ENCODE measurements around the gene SCIMP.
"Not testable (repeated sequence)": the region's sequence is repeated elsewhere in the genome, so short reads cannot be mapped to it uniquely, and the experiment has no call there.

The SCIMP gene

DNA sequence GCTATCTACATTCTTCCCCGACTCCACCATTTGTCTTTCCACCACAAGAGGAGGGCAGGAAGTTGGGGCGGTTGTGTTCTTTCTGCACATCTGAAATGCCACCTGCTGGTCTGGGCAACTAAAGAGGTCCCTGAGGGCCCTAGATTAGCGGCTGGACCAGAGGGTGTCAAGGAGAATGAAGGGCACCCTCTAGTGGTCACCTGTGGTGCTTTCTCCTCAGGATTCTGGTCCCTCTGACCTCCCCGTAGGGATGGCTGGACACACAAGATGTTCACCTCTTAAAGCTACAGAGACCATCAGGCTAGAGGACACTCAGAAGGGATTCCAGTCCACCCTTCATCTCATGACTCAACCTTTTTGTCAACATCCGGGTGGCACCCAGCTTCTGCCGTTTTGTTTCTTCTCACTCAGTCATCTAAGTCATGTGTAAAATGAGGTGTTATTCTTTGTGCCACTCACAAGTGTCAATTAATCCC, 2.9 kb upstream of the SCIMP start:
- peak; percentile 42 for DNase-seq

DNA sequence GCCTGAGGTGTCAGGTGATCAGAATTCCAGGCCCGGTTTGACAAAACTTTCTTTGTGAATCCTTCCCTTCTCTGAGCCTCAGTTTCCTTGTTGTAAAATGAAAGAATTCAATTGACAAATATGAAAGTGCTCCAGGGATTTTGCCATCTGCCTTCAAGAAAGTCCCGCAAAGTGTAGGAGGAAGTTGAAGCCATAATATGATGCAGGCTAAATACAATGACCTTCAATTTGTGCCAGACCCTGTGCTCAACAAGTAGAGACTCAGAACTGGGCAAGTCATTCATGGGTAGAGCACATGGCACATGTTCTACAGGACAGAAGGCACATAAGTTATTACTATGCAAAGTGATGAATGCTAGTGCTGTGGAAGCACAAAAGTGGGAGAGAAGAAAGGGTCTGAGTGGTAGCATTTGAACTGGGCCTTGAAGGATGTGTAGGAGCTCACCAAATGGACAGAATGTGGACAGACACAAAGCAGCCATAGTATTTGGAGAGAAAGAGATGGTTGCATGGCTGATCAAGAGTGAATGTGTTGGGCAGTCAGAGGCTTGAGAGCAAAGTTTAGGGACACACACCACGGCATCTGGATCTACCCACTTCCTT, 2.4 kb upstream of the SCIMP start:
- DNase-seq: no peak

DNA sequence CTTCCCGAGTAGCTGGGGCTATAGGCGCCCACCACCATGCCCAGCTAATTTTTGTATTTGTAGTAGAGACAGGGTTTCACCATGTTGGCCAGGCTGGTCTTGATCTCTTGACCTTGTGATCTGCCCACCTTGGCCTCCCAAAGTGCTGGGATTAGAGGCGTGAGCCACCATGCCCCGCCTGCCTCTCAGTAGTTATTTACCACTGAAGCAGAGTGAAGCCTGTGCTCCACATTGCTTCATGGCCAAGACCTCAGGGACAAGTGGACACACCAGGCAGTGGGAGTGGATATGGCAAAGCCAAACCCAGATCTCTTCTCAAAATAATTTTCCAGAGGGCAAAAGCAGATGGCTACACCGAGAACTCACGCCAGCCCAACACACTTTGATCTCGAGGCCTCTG, 1.2 kb downstream of the SCIMP start:
- DNase-seq: not testable (repeated sequence)

DNA sequence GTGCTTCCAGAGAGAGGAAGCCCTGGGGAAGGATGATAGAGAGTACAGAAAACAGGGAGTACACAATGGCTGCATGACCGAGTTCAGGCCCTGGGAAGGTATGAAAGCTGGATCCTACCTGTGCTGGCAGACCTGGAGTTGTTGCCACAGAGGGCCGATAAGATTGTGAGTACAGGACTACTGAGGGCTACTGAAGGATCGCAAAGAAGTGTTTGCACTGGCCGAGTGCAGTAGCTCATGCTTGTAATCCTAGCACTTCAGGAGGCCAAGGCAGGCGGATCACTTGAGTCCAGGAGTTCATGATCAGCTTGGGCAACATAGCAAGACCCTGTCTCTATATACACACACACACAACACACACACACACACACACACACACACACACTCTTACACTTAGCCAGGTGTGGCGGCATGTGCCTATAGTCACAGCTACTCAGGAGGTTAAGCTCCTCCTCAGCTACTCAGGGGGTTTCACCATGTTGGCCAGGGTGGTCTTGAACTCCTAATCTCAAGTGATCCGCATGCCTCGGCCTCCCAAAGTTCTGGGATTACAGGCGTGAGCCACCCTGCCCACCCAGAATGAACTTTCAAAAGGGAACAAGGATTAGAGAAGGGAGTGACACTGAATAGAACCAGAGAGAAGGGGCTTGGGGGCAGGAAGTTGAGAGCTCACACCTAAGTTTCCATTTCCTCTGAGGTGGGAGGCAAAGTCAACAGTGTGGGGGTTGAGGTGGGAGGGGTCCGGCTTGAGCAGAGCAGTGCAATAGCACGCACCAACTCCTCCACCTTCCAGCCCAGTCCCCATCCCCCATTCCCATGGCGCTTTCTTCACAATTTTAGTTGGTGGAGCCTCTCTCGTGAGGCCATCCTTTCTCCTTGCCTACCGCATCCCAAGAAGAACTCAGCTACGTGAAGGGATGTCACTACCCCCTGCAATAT, 7.5 kb downstream of the SCIMP start:
- DNase-seq: no peak

DNA sequence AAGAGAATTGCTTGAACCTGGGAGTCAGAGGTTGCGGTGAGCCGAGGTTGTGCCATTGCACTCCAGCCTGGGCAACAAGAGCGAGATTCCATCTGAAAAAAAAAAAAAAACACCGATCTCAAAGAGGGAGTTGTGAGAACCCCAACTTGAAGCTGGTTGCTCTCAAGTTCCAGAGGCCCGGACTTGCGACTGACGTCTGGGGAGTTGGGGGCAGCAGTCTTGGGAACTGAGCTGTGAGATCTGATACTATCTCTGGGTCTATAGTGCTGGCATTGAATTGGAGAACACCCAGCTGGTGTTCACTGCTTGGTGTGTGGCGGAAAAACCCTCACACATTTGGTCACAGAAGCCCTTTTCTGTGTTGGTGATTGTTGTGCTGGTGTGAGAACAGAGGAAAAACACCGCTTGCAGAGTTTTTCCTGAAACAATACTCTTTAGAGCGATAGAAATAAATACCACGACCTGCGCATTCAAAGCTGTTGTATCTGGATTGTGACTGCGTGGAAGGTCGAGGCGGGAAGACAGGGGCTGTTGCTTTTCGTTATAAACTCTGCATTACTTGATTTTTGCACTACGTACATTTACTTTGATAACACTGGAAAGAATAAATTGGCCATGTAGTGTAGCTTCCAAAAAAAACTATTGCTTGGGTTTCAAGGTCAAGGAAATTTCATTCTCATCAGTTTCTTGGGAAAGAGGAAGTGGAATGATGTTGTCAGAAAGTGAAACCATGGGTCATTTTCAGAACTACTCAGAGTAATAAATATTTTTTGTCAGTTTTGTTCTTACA, 8.8 kb downstream of the SCIMP start:
- DNase-seq: no peak

DNA sequence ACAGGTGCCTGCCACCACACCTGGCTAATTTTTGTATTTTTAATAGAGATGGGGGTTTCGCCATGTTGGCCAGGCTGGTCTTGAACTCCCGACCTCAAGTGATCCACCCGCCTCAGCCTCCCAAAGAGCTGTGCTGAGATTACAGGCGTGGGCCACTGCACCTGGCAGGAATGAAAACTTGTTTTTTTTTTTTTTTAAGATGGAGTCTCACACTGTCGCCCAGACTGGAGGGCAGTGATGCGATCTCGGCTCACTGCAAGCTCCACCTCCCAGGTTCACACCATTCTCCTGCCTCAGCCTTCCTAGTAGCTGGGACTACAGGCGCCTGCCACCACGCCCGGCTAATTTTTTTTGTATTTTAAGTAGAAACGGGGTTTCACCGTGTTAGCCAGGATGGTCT, 12.7 kb downstream of the SCIMP start:
- DNase-seq: not testable (repeated sequence)

DNA sequence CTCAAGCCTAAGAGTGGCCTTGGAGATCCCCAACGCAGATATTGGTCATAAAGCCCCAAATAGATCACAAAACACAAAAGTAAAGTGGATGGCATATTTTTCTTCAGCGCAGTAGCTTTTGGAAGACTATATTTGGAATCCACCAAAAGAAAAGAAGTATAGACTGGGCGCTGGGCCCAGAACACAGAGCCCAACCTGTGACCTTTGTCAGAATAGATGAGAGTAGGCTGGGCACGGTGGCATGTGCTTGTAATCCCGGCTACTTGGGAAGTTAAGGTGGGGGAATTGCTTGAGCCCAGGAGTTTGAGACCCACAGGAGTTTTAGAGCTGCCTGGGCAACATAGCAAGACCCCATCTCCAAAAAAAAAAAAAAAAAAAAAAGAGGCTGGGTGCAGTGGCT, 14.6 kb downstream of the SCIMP start:
- DNase-seq: no peak

DNA sequence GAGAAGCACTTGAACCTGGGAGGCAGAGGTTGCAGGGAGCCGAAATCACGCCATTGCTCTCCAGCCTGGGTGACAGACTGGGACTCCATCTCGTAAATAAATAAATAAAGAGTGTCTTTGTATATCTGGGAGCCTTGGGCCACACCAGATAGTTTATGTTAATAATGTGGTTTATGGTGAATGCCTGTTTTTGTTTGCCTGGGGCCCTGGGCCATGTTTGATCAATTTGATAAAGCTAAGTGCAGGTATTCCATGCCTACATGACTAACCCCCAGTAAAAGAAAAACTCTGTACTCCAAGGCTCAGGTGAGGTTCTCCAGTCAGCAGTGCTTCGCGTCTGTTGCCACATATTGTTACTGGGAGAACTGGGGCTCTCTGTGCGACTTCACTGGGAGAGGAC, 15.1 kb downstream of the SCIMP start:
- no peak for DNase-seq

DNA sequence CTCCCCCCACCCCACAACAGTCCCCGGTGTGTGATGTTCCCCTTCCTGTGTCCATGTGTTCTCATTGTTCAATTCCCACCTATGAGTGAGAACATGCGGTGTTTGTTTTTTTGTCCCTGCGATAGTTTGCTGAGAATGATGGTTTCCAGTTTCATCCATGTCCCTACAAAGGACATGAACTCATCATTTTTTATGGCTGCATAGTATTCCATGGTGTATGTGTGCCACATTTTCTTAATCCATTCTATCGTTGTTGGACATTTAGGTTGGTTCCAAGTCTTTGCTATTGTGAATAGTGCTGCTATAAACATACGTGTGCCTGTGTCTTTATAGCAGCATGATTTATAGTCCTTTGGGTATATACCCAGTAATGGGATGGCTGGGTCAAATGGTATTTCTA, 17.1 kb downstream of the SCIMP start:
- not testable (repeated sequence) for DNase-seq

DNA sequence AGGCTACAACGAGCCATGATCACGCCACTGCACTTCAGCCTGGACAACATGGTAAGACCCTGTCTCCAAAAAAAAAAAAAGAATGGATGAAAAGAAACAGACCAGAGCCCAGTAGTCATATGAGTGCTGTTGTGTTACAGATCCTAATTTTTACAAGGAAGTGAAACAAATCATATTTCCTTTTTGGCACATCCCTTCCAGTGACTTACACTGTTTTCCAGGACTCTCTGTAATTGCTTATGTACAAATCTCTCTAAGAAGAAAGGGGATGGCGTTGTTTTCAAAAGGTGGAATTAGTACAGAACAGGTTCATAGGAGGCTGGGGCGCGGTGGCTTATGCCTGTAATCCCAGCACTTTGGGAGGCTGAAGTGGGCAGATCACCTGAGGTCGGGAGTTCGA, 23.2 kb downstream of the SCIMP start:
- DNase-seq: no peak

DNA sequence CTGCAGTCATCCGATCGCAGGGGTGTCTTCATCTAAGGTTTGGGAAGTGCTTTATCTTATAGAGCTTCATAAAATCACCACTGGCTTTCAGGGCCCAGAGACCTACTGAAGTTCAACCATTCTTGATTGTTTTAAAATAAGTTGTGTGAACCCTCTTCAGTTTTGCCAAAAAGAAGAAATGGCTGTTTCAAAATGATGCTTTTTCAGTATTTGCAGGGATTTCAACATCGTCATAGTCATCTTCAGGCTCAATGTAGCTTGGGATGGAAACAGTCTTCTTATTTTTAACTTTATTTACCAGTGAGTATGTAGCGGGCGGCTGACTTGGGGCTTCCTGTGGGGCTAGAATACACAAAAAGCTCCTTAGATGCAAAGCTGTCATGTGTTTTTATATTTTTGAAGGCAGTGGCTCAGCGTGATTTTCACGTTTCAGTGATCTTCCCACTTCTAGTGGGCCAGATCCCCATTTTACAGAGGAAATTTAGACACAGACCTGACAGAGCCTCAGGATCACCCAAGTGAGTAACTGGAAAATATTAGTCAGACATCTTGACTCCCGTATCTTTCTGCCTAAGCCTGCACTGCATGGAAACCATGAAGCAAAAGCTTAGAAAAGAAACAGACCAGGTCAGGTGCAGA, 23.9 kb downstream of the SCIMP start:
- no peak for DNase-seq

DNA sequence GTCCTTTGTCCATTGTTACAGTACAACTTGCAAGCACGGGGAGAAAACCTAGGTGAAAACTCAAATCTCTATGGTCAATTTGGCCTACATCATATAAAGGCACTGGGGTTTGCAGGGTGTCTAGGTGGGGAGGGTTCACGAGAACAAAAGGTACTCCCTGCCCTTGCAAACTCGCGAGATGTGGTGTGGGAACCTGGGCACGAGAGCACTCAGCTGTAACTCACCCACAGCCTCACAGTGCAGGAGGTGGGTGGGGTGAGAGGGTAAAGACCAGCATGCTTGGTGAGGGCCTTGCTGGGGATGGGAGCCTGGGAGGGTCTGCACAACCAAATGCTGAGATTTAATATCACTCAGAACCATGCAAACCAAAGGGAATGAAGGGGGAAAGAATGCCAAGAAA, 24.6 kb downstream of the SCIMP start:
- no peak for DNase-seq

DNA sequence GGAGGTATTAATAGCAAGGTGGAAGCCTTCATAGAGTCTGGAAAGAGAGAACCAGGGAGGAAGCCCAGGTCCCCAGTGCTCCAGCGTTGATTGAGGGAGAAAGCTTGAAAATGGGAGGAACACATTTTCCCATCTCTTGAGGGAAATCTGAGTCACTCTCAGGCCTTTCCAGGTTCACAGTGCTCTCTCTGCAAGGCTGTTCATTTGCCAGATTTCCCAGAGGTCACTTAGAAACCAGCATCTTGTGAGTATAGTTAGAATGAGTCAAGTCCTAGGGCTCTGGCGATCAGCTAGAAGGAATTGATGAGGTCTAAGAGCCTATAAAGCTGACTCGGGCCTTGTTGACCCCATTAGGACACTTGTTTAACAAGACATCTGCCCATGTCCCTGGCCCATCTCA, 25.3 kb downstream of the SCIMP start:
- DNase-seq: no peak

DNA sequence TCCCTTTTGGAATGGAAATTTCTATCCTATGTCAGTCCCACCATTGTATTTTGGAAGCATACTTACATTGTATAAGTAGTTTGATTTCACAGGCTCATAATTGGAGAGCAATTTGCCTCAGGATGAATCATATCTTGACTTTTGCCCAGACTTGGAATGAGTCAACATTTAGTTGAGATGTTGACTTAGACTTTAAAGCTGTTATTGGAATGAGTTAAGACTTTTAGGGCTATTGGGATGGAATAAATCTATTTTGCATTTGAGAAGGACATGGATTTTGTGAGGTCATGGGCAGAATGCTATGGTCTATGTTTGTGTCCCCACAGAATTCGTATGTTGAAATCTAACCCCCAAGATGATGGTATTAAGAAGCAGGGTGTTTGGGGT, 30.8 kb downstream of the SCIMP start:
- no peak for DNase-seq

DNA sequence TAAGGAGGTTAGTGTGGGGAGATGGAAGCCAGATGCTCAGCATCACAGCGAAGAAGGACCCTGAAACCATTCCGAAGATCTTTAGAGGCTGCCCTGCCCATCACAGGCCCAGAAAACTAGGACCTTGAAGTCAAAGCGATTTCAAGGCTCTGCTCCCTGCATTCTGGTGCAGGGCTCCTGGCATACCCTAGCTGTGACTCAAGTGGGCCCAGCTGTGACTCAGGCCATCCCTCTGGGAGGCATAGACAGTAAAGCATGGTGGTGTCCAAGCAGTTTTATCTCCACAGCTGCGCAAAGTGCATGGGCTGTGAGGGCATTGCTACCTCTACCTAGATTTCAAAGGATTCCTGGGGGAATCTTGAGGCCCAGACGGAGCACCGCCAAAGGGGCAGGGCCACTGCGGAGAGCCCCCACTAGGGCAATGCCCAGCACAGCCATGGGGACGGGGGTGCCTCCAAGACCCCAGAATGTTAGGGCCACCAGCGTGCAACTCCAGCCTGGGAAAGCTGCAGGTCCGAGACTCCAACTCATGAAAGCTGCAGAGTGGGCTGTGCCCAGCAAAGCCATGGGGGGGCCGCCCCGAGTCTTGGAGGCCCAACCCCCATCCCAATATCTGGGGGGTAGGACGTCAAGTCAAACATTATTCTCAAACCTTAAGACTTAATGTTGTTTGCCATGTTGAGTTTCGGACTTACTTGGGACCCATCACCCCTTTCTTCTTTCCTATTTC, 31.3 kb downstream of the SCIMP start:
- no peak for DNase-seq

DNA sequence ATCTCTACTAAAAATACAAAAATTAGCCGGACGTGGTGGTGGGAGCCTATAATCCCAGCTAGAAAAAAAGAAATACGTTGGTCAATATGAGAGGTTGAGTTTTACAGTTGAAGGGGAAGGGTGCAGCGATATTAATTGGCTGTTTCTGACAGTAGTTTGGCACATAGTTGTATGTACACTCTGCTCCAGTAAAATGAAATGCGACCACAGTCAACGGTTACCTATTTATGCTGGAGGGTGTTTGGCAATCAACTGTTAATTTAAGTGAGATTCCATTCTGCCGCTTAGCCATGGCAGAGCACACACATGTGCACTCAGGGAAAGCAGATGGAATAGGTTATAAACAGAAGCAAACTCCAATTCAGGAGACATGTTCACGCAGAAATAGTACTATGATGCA, 33.6 kb downstream of the SCIMP start:
- no peak for DNase-seq

DNA sequence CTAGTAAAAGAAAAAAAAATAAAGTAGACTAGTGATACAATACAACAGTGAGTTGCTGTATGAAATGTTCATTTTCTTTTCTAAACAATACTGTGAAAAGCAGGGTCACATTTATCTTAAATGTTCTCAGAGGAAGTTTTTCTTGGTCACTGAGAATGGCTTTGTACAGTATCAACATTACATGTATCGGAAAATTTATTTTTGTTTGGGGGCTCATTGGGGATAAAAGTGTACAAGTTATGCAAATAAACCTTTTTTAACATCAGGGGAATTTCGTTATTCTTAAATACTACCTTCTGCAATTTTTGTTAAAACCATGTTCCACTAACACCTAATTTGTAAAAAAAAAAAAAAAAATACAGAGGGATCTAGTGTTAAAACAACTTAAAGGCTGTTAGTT, 34.3 kb downstream of the SCIMP start:
- no peak for DNase-seq

DNA sequence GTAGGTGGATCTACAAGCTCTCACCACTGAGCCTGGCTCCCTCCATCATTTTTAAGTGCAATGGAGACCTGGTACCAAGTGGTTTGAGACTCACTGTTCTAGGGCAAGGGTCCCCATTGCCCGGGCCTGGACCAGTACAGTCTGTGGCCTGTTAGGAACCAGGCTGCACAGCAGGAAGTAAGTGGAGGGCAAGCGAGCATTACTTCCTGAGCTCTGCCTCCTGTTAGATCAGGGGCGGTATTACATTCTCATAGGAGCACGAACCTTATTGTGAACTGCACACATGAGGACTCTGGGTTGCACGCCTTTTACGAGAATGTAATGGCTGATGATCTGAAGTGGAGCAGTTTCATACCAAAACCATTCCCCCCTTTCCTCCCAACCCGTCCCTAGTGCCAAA, 36.2 kb downstream of the SCIMP start:
- no peak for DNase-seq

DNA sequence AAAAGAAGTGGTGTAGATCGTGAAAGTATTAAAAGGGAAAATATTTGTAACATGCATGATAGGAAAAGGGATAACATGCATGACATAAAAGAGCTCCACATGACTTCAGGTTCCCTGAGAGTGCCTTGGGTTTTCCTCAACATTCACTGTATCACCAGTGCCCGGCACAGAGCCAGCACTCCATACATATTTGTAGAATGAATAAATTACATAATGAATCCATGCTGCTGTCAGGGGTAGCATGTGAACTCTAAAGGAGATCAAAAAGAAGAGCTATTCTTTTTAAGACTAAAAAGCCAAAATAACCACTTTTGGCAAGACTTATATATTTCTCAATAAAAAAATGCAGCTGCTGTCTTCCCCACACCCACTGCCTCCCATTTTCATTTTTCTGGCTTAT, 40.3 kb downstream of the SCIMP start:
- DNase-seq: no peak

DNA sequence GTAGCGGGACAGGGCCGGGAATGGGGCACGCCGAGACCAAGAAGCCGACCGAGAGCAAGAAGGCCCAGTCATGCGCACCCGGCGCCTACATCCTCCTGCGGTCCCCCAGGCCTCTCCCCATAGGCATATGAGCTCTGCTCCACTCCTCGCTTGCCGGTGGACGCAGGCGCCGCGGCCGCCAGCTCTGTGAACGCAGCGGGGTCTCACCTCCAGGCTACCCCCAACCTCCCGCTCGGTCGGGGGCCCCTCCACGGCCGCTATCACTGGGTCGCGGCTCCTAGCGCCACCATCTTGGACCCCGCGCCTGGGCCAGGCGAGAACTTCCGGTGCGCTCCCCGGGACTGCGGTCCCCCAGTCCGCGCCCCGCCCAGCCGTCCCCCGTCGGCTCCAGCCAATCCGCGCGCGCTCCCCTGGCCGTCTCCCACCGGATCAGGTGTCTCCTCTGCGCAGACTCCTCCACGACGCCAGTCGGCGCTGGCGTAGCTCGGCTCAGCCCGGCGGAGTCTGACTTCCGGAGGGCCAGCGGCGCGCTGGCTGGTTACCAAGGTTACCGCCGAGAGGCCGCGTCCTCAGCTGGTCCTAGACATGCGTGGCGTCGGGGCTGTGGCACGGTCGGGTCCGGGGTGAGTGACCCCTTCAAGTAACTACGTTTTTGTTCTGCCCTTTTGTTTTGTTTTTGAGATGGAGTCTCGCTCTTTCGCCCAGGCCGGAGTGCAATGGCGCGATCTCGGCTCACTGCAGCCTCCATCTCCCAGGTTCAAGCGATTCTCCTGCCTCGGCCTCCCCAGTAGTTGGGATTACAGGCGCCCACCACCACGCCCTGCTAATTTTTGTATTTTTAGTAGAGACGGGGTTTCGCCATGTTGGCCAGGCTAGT, 42.9 kb downstream of the SCIMP start, which contains the start of gene ZNF594:
TSS of gene ZNF594 (minus strand) at position 328 of the 877 bp plus-strand sequence. CDS start 7,612 bp downstream, outside the sequence.
- DNase-seq: peak; percentile 87

DNA sequence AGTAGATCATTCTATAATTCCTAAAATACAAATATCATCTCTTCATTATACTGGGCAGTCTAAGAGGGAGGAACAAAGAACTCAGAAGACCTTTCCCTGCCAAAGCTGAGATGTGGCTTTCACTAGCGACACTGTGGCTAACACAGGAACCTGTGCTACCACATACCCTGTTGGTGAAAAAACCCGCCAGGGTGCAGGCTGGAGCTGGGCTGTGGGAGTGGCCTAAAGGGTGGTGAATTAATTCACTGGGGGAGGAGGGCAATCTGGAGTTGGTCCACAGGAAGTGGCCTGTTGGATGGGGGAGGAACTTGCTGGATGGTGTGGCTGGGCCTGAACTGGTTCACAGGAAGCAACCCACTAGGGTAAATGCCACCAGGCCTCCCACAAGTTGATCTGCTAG, 50.4 kb downstream of the SCIMP start:
- DNase-seq: peak; percentile 76
